ENCODE data around the gene ALAS1.
A peak's percentile ranks its signal among the peaks of the same experiment; 100 is the strongest.

The ALAS1 gene

DNA sequence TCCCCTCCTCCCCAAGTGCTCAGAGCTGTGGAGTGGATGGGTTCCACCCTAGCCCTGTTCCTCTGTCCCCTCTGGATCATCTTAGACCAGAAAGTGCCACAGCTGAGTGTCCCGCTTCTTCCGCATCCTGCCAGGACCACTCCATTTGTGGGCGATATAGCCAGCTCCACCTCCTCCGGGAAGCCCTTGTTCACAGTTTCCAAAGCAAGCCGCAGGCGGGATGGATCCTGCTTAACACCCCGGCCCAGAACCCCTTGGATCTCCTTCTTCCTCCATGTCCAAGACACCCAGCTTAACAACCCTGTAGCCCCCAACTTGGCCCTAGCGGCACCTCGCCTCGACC is 490 bp upstream of the ALAS1 start:
- peaks cover 17 to 34% of the 10 kb centered on the region in 2 experiments; a peak in 2 of 3 replicates for H3K36me3 ChIP-seq (ENCODE audit: control insufficient read depth in 2 of 2, insufficient read depth in 1 of 2, low read length in 2 of 2)
- no peaks in the 10 kb centered on the region for H3K4me1 ChIP-seq (ENCODE audit: control insufficient read depth, insufficient read depth, low read length)
- CTCF ChIA-PET: interaction anchor here (0.6 to 0.8 kb wide), 3 partner anchors 23 to 102 kb away, joined by 3 to 6 read pairs (median 3); no protein-coding TSS in a partner anchor
- TF ChIP-seq, protein P1, sequence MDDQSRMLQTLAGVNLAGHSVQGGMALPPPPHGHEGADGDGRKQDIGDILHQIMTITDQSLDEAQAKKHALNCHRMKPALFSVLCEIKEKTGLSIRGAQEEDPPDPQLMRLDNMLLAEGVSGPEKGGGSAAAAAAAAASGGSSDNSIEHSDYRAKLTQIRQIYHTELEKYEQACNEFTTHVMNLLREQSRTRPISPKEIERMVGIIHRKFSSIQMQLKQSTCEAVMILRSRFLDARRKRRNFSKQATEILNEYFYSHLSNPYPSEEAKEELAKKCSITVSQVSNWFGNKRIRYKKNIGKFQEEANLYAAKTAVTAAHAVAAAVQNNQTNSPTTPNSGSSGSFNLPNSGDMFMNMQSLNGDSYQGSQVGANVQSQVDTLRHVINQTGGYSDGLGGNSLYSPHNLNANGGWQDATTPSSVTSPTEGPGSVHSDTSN (CRISPR knock-in tag; IDR thresholded peaks at IDR 0.05): no peak
- TF ChIP-seq ZNF37A (tag by site-specific recombination; IDR thresholded peaks at IDR 0.05) (no peak), ZFP69B (tag by site-specific recombination; IDR thresholded peaks at IDR 0.05) (no peak), SP2 (tag by site-specific recombination; IDR thresholded peaks at IDR 0.05) (no peak), ZNF596 (tag by site-specific recombination; IDR thresholded peaks at IDR 0.05) (no peak), ZNF792 (tag by site-specific recombination; IDR thresholded peaks at IDR 0.05) (no peak), PRDM1 (tag by site-specific recombination; IDR thresholded peaks at IDR 0.05) (no peak), ZNF324 (tag by site-specific recombination; IDR thresholded peaks at IDR 0.05) (no peak), KLF16 (tag by site-specific recombination; IDR thresholded peaks at IDR 0.05) (no peak)
- H3K27ac ChIP-seq (ENCODE audit: extremely low read depth, low read depth, low read length): no peak overlapping the region; the same call in 1 of the 2 replicates
- POLR2A ChIA-PET: interaction anchor here (1.0 kb wide), 1 partner anchor 43 kb away, joined by 3 read pairs; the partner anchor contains the start of gene POC1A
- no peaks in the 10 kb centered on the region for H3K9me3 ChIP-seq (ENCODE audit: control insufficient read depth, insufficient read depth, low read depth, low read length)
- peak overlapping the region; percentile 20; the same call in 1 of the 2 replicates for H3K4me3 ChIP-seq (ENCODE audit: low read depth, low read length)

- Histone ChIP-seq H3K27ac (ENCODE audit: extremely low read depth, low read depth, low read length) (peak overlapping the region; percentile 80; the same call in 1 of the 2 replicates), H3K36me3 (ENCODE audit: control insufficient read depth in 2 of 2, insufficient read depth in 1 of 2, low read length in 2 of 2) (peaks cover 25 to 49% of the 10 kb centered on the region in 2 experiments; a peak in 2 of 3 replicates), H3K9me3 (ENCODE audit: control insufficient read depth, insufficient read depth, low read depth, low read length) (no peaks in the 10 kb centered on the region), H3K4me3 (ENCODE audit: low read depth, low read length) (peak overlapping the region; percentile 88), H3K4me1 (ENCODE audit: control insufficient read depth, insufficient read depth, low read length) (no peaks in the 10 kb centered on the region)
- TF ChIP-seq ZBTB48 (tag by site-specific recombination; IDR thresholded peaks at IDR 0.05): peak; percentile 51; the same call in 1 of the 2 replicates
- TF ChIP-seq ZNF521 (tag by site-specific recombination; IDR thresholded peaks at IDR 0.05): no peak
- TF ChIP-seq ZFP41 (tag by site-specific recombination; IDR thresholded peaks at IDR 0.05; ENCODE audit: borderline replicate concordance): no peak
- CTCF ChIA-PET: no interaction called here
- POLR2A ChIA-PET: no interaction called here
Measured at GRCh38 chr3:52198643-52199608, 966 bp downstream of the ALAS1 start.

- no peaks in the 10 kb centered on the region for H3K4me1 ChIP-seq (ENCODE audit: control insufficient read depth, insufficient read depth, low read length)
- H3K36me3 ChIP-seq (ENCODE audit: control insufficient read depth in 2 of 2, insufficient read depth in 1 of 2, low read length in 2 of 2): peaks cover 30 to 71% of the 10 kb centered on the region in 2 experiments; a peak in 2 of 3 replicates
- H3K4me3 ChIP-seq (ENCODE audit: low read depth, low read length): no peak overlapping the region
- CTCF ChIA-PET: interaction anchor here (0.5 to 2.1 kb wide), 3 partner anchors 19 to 967 kb away, joined by 3 to 11 read pairs (median 3); no protein-coding TSS in a partner anchor
- H3K9me3 ChIP-seq (ENCODE audit: control insufficient read depth, insufficient read depth, low read depth, low read length): no peaks in the 10 kb centered on the region
- POLR2A ChIA-PET: no interaction called here
- no peak overlapping the region for H3K27ac ChIP-seq (ENCODE audit: extremely low read depth, low read depth, low read length)
- TF ChIP-seq ZNF404 (tag by site-specific recombination; IDR thresholded peaks at IDR 0.05) (no peak), ZNF555 (tag by site-specific recombination; conservative IDR thresholded peaks at IDR 0.05) (no peak), ZNF488 (tag by site-specific recombination; IDR thresholded peaks at IDR 0.05) (no peak), ZNF791 (tag by site-specific recombination; IDR thresholded peaks at IDR 0.05) (no peak), ZNF521 (tag by site-specific recombination; IDR thresholded peaks at IDR 0.05) (no peak), ZNF433 (tag by site-specific recombination; IDR thresholded peaks at IDR 0.05; ENCODE audit: low read depth) (no peak), ZNF157 (tag by site-specific recombination; IDR thresholded peaks at IDR 0.05) (no peak), KLF16 (tag by site-specific recombination; IDR thresholded peaks at IDR 0.05) (no peak), ZNF184 (tag by site-specific recombination; IDR thresholded peaks at IDR 0.05) (no peak)
- TF ChIP-seq, protein P2, sequence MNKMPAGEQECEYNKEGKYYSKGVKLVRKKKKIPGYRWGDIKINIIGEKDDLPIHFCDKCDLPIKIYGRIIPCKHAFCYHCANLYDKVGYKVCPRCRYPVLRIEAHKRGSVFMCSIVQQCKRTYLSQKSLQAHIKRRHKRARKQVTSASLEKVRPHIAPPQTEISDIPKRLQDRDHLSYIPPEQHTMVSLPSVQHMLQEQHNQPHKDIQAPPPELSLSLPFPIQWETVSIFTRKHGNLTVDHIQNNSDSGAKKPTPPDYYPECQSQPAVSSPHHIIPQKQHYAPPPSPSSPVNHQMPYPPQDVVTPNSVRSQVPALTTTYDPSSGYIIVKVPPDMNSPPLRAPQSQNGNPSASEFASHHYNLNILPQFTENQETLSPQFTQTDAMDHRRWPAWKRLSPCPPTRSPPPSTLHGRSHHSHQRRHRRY (tag by site-specific recombination; IDR thresholded peaks at IDR 0.05): no peak
- TF ChIP-seq, protein P3, sequence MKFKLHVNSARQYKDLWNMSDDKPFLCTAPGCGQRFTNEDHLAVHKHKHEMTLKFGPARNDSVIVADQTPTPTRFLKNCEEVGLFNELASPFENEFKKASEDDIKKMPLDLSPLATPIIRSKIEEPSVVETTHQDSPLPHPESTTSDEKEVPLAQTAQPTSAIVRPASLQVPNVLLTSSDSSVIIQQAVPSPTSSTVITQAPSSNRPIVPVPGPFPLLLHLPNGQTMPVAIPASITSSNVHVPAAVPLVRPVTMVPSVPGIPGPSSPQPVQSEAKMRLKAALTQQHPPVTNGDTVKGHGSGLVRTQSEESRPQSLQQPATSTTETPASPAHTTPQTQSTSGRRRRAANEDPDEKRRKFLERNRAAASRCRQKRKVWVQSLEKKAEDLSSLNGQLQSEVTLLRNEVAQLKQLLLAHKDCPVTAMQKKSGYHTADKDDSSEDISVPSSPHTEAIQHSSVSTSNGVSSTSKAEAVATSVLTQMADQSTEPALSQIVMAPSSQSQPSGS (tag by site-specific recombination; IDR thresholded peaks at IDR 0.05; ENCODE audit: low read depth): no peak
- TF ChIP-seq, protein P4, sequence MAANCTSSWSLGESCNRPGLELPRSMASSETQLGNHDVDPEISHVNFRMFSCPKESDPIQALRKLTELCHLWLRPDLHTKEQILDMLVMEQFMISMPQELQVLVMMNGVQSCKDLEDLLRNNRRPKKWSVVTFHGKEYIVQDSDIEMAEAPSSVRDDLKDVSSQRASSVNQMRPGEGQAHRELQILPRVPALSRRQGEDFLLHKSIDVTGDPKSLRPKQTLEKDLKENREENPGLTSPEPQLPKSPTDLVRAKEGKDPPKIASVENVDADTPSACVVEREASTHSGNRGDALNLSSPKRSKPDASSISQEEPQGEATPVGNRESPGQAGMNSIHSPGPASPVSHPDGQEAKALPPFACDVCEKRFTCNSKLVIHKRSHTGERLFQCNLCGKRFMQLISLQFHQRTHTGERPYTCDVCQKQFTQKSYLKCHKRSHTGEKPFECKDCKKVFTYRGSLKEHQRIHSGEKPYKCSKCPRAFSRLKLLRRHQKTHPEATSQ (tag by site-specific recombination; IDR thresholded peaks at IDR 0.05): no peak
Measured at GRCh38 chr3:52200981-52201679, 3.2 kb downstream of the ALAS1 start.
